Natural killer cell (primary cell): ENCODE measurements around the gene LBHD2. TPM values are rescaled to one million over a fixed set of nuclear protein-coding genes. Genes with fewer than 3 reads are reported as not detected.

ENCODE experiments used
- ATAC-seq, 3 donors: fragments of 150-1000 bp in 2 of 3; fragments of 200-7000 bp in 1 of 3; cut with Tn5 transposase; 1 replicate in 1 of 3; 2 replicates in 2 of 3; pipeline ENCODE4 v1.10.0; 2021; ENCODE audit warnings: mild to moderate bottlenecking in 2 of 3, moderate library complexity in 2 of 3
- DNase-seq, 2 donors: peaks; one replicate each; pipeline versions ENCODE4 v3.0.0 to v3.0.0-alpha.2; 2013 to 2021; ENCODE audit warnings: mixed read lengths in 1 of 2
- H3K27ac ChIP-seq: one replicate; pipeline ENCODE4 v1.5.1; 2013; ENCODE audit warnings: mild to moderate bottlenecking, low read length
- H3K27me3 ChIP-seq: one replicate; pipeline ENCODE4 v1.6.1; 2013; ENCODE audit warnings: low read length; ENCODE audit not compliant: control insufficient read depth, insufficient read depth
- H3K36me3 ChIP-seq: one replicate; pipeline ENCODE4 v1.6.1; 2013; ENCODE audit warnings: low read length; ENCODE audit not compliant: control insufficient read depth, insufficient read depth
- H3K4me1 ChIP-seq: one replicate; pipeline ENCODE4 v1.6.1; 2013; ENCODE audit warnings: low read length; ENCODE audit not compliant: control insufficient read depth, insufficient read depth
- H3K4me3 ChIP-seq: one replicate; pipeline ENCODE4 v1.5.1; 2013; ENCODE audit warnings: low read length
- H3K9me3 ChIP-seq: one replicate; pipeline ENCODE4 v1.6.1; 2013; ENCODE audit warnings: low read length; ENCODE audit not compliant: control insufficient read depth, insufficient read depth
- H3K27ac Mint-ChIP-seq, 2 donors: one replicate each; pipeline ENCODE4 v1.8.0; 2022; ENCODE audit warnings: mild to moderate bottlenecking in 2 of 2, mixed read lengths in 2 of 2, moderate library complexity in 1 of 2
- H3K27me3 Mint-ChIP-seq, 2 donors: one replicate each; pipeline ENCODE4 v1.8.0; 2022; ENCODE audit warnings: low read depth in 2 of 2, mixed read lengths in 2 of 2
- H3K36me3 Mint-ChIP-seq: one replicate; pipeline ENCODE4 v1.8.0; 2022; ENCODE audit warnings: mixed read lengths
- H3K4me1 Mint-ChIP-seq, 2 donors: one replicate each; pipeline ENCODE4 v1.8.0; 2022; ENCODE audit warnings: mixed read lengths in 2 of 2
- H3K4me3 Mint-ChIP-seq: one replicate; pipeline ENCODE4 v1.8.0; 2022; ENCODE audit warnings: mild to moderate bottlenecking, moderate library complexity, mixed read lengths
- H3K9me3 Mint-ChIP-seq, 2 donors: one replicate each; pipeline ENCODE4 v1.8.0; 2022; ENCODE audit warnings: mixed read lengths in 2 of 2
- WGBS: methylation state at CpG from one replicate; pipeline ENCODE4 v1.1.7; 2013; ENCODE audit warnings: missing lambda C conversion rate; ENCODE audit not compliant: insufficient coverage; 5-methylcytosine and 5-hydroxymethylcytosine counted together
- intact Hi-C: fragments of 100-400 bp; cut with micrococcal nuclease; formaldehyde crosslinking; loops from one replicate; pipeline ENCODE4 v1.14.2; 2022
- total RNA-seq, 4 donors: library from RNA; stranded (reverse); fragments of 120-200 nt in 1 of 4; gene quantifications; one replicate each; pipeline versions ENCODE4 v1.2.3 to v1.2.4, GENCODE V29; 2013 to 2022
- TF ChIP-seq, protein P1 (sequence below): fragments of 200-600 bp; IDR thresholded peaks from one replicate; pipeline ENCODE4 v1.8.0; 2022; ENCODE audit warnings: antibody characterized with exemption

Gene LBHD2
- total RNA-seq, 3 donors from 2014 or later (not counting 1 experiment from before 2014, with no cell fraction given) = not detected

- no peak for ATAC-seq
- DNase-seq = no peak
- H3K4me1 ChIP-seq = peaks cover 10% of the 10 kb centered on the region
- Mint-ChIP-seq H3K27ac (no peak overlapping the region), H3K4me3 (no peak overlapping the region), H3K9me3 (no peaks in the 10 kb centered on the region), H3K36me3 (no peaks in the 10 kb centered on the region), H3K27me3 (peaks cover 16 to 22% of the 10 kb centered on the region in 2 donors), H3K4me1 (peaks cover 0 to 7% of the 10 kb centered on the region in 2 donors)
- TF ChIP-seq, protein P1, sequence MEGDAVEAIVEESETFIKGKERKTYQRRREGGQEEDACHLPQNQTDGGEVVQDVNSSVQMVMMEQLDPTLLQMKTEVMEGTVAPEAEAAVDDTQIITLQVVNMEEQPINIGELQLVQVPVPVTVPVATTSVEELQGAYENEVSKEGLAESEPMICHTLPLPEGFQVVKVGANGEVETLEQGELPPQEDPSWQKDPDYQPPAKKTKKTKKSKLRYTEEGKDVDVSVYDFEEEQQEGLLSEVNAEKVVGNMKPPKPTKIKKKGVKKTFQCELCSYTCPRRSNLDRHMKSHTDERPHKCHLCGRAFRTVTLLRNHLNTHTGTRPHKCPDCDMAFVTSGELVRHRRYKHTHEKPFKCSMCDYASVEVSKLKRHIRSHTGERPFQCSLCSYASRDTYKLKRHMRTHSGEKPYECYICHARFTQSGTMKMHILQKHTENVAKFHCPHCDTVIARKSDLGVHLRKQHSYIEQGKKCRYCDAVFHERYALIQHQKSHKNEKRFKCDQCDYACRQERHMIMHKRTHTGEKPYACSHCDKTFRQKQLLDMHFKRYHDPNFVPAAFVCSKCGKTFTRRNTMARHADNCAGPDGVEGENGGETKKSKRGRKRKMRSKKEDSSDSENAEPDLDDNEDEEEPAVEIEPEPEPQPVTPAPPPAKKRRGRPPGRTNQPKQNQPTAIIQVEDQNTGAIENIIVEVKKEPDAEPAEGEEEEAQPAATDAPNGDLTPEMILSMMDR = no peak
- no peaks in the 10 kb centered on the region for H3K9me3 ChIP-seq
- no peak overlapping the region for H3K27ac ChIP-seq
- no peak overlapping the region for H3K4me3 ChIP-seq
- intact Hi-C loops = no loop called here
- peaks cover 7% of the 10 kb centered on the region for H3K27me3 ChIP-seq
- 61% methylated on average over 6 of the region's 6 CpGs for WGBS
- no peaks in the 10 kb centered on the region for H3K36me3 ChIP-seq
Measured at GRCh38 chr14:103061482-103061976, 22.5 kb upstream of the LBHD2 start.

GRCh38 chr14:103064436-103064835, 19.6 kb upstream of the LBHD2 start:
- Histone ChIP-seq H3K36me3 (no peaks in the 10 kb centered on the region), H3K4me1 (no peaks in the 10 kb centered on the region), H3K27ac (no peak overlapping the region), H3K4me3 (no peak overlapping the region), H3K9me3 (no peaks in the 10 kb centered on the region), H3K27me3 (peaks cover 4% of the 10 kb centered on the region)
- ATAC-seq = no peak
- WGBS = 94% methylated on average over 3 of the region's 4 CpGs
- TF ChIP-seq, protein P1 = no peak
- DNase-seq = no peak
- Mint-ChIP-seq H3K4me3 (no peak overlapping the region), H3K27ac (no peak overlapping the region), H3K9me3 (no peaks in the 10 kb centered on the region), H3K36me3 (no peaks in the 10 kb centered on the region), H3K4me1 (no peaks in the 10 kb centered on the region), H3K27me3 (peaks cover 12 to 16% of the 10 kb centered on the region in 2 donors)
- intact Hi-C loops = no loop called here

DNA sequence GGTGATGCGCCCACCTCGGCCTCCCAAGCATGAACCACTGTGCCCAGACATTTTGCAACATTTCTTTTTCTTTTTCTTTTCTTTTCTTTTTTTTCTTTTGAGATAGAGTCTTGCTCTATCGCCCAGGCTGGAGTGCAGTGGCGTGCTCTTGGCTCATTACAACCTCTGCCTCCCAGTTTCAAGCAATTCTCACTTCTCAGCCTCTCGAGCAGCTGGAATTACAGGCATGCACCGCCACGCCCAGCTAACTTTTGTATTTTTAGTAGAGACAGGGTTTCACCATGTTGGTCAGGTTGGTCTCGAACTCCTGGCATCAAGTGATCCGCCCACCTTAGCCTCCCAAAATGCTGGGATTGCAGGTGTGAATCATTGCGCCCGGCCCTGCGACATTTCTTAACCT, 19.0 kb upstream of the LBHD2 start:
- WGBS = 90% methylated on average over 12 of the region's 12 CpGs
- H3K4me1 ChIP-seq = no peaks in the 10 kb centered on the region
- no peak overlapping the region for H3K4me3 ChIP-seq
- H3K27ac ChIP-seq = no peak overlapping the region
- Mint-ChIP-seq H3K9me3 (no peaks in the 10 kb centered on the region), H3K4me1 (no peaks in the 10 kb centered on the region), H3K4me3 (no peak overlapping the region), H3K27ac (no peak overlapping the region), H3K36me3 (no peaks in the 10 kb centered on the region), H3K27me3 (peaks cover 12 to 15% of the 10 kb centered on the region in 2 donors)
- H3K27me3 ChIP-seq = peaks cover 4% of the 10 kb centered on the region
- H3K36me3 ChIP-seq = no peaks in the 10 kb centered on the region
- ATAC-seq = no peak
- DNase-seq = no peak
- no peaks in the 10 kb centered on the region for H3K9me3 ChIP-seq
- TF ChIP-seq, protein P1 = no peak
- intact Hi-C loops = no loop called here

- no peaks in the 10 kb centered on the region for H3K27me3 ChIP-seq
- H3K27me3 Mint-ChIP-seq = peaks cover 7 to 11% of the 10 kb centered on the region in 2 donors
- no peaks in the 10 kb centered on the region for H3K4me1 ChIP-seq
- no peak overlapping the region for H3K27ac Mint-ChIP-seq
- intact Hi-C loops = no loop called here
- no peaks in the 10 kb centered on the region for H3K36me3 ChIP-seq
- H3K4me3 Mint-ChIP-seq = no peak overlapping the region
- H3K9me3 Mint-ChIP-seq = no peaks in the 10 kb centered on the region
- no peak for ATAC-seq
- H3K9me3 ChIP-seq = no peaks in the 10 kb centered on the region
- no peaks in the 10 kb centered on the region for H3K36me3 Mint-ChIP-seq
- H3K4me3 ChIP-seq = no peak overlapping the region
- no peak overlapping the region for H3K27ac ChIP-seq
- 90% methylated on average over 7 of the region's 7 CpGs for WGBS
- no peaks in the 10 kb centered on the region for H3K4me1 Mint-ChIP-seq
- no peak for DNase-seq
- TF ChIP-seq, protein P1 = no peak
Measured at GRCh38 chr14:103065861-103066260, 18.1 kb upstream of the LBHD2 start.
